SK-N-SH (cell line): ENCODE data around the gene AIPL1. TPM values are rescaled to one million over a fixed set of nuclear protein-coding genes. Genes with fewer than 3 reads are reported as not detected.

Source experiments
- CTCF ChIA-PET: fragments of 300-600, 350-600 bp; formaldehyde crosslinking; extraction: SDS; loops from one replicate; lab custom pipeline; 2021; lab: Yijun Ruan, JAX
- POLR2A ChIA-PET: fragments of 350-600 bp; sonication (Branson Sonifier 250); formaldehyde crosslinking; extraction: SDS; loops from one replicate; lab custom pipeline; 2020; ENCODE audit warnings: antibody characterized with exemption, inconsistent platforms; lab: Yijun Ruan, JAX
- DNase-seq: peaks from one replicate; pipeline ENCODE4 v3.0.0; 2012
- H2AFZ ChIP-seq: fragments of 200-600 bp; sonication (generic); 2 replicates; pipeline ENCODE4 v1.8.1; 2016; ENCODE audit warnings: antibody characterized with exemption, mild to moderate bottlenecking, low read depth
- H3F3A ChIP-seq: fragments of 200-600 bp; sonication (generic); replicated peaks from 2 replicates; pipeline ENCODE3; 2016; ENCODE audit warnings: antibody characterized with exemption, mild to moderate bottlenecking; ENCODE audit not compliant: insufficient read depth
- H3K27ac ChIP-seq, 2 experiments: fragments of 200-500 bp in 1 of 2; fragments of 200-600 bp in 1 of 2; sonication (Bioruptor generic) in 1 of 2; sonication (generic), shearing (Covaris generic) in 1 of 2; 2 replicates each; pipeline versions ENCODE4 v1.5.1 to v1.6.1; 2014 to 2016; ENCODE audit warnings: low read depth in 2 of 2, inconsistent platforms in 1 of 2, low read length in 1 of 2, mild to moderate bottlenecking in 1 of 2, mixed read lengths in 1 of 2
- H3K27me3 ChIP-seq: fragments of 200-600 bp; sonication (generic), shearing (Covaris generic); 2 replicates; pipeline ENCODE4 v1.6.1; 2016; ENCODE audit warnings: mixed run types; ENCODE audit not compliant: insufficient read depth
- H3K36me3 ChIP-seq, 2 experiments: fragments of 200-500 bp in 1 of 2; fragments of 200-600 bp in 1 of 2; sonication (Bioruptor generic) in 1 of 2; sonication (generic) in 1 of 2; replicated peaks in 1 of 2; 2 replicates each; pipeline versions ENCODE3 to v1.5.1; 2014 to 2016; ENCODE audit warnings: low read length in 1 of 2, mild to moderate bottlenecking in 1 of 2; ENCODE audit not compliant: insufficient read depth in 2 of 2, control insufficient read depth in 1 of 2
- H3K4me1 ChIP-seq, 2 experiments: fragments of 200-500 bp in 1 of 2; fragments of 200-600 bp in 1 of 2; sonication (Bioruptor generic) in 1 of 2; sonication (generic), shearing (Covaris generic) in 1 of 2; 2 replicates each; pipeline versions ENCODE4 v1.5.1 to v1.6.1; 2014 to 2016; ENCODE audit warnings: low read depth in 1 of 2, low read length in 1 of 2, mixed run types in 1 of 2; ENCODE audit not compliant: insufficient read depth in 2 of 2, control insufficient read depth in 1 of 2
- H3K4me2 ChIP-seq: fragments of 200-600 bp; sonication (generic), shearing (Covaris generic); 2 replicates; pipeline ENCODE4 v1.6.1; 2017; ENCODE audit warnings: mixed run types
- H3K4me3 ChIP-seq, 2 experiments: fragments of 200-500 bp in 1 of 2; fragments of 200-600 bp in 1 of 2; sonication (Bioruptor generic) in 1 of 2; sonication (generic), shearing (Covaris generic) in 1 of 2; 2 replicates each; pipeline versions ENCODE4 v1.5.1 to v1.8.1; 2014 to 2016; ENCODE audit warnings: low read depth in 2 of 2, inconsistent platforms in 1 of 2, low read length in 1 of 2, mild to moderate bottlenecking in 1 of 2, mixed read lengths in 1 of 2, moderate library complexity in 1 of 2
- H3K79me2 ChIP-seq: fragments of 200-600 bp; sonication (generic); 2 replicates; pipeline ENCODE4 v1.8.1; 2017; ENCODE audit warnings: mild to moderate bottlenecking; ENCODE audit not compliant: insufficient read depth
- H3K9ac ChIP-seq: fragments of 200-600 bp; sonication (generic); 2 replicates; pipeline ENCODE4 v1.6.1; 2017; ENCODE audit warnings: mixed run types
- H3K9me2 ChIP-seq: fragments of 200-600 bp; sonication (generic); 2 replicates; pipeline ENCODE4 v1.6.1; 2017; ENCODE audit warnings: mixed run types
- H3K9me3 ChIP-seq: fragments of 200-600 bp; sonication (generic); 2 replicates; pipeline ENCODE4 v1.6.1; 2017; ENCODE audit warnings: mixed run types, mild to moderate bottlenecking, moderate library complexity
- H4K20me1 ChIP-seq: fragments of 200-600 bp; sonication (generic); 2 replicates; pipeline ENCODE4 v1.6.1; 2017; ENCODE audit warnings: mild to moderate bottlenecking, mixed run types; ENCODE audit not compliant: insufficient read depth
- CTCF ChIP-seq: fragments of 200-600 bp; sonication (generic); IDR thresholded peaks from 2 replicates; pipeline ENCODE4 v1.6.1; 2017; ENCODE audit warnings: antibody characterized with exemption, mild to moderate bottlenecking, moderate library complexity
- EP300 ChIP-seq, 2 experiments: IDR thresholded peaks; 2 replicates each; pipeline versions ENCODE4 v1.4.0 to v1.6.1; 2012; ENCODE audit warnings: borderline replicate concordance in 1 of 2, low read depth in 1 of 2, low read length in 1 of 2
- FOXM1 ChIP-seq: IDR thresholded peaks from 2 replicates; pipeline ENCODE4 v1.4.0; 2012; ENCODE audit warnings: low read depth, mild to moderate bottlenecking
- GABPA ChIP-seq: IDR thresholded peaks from 2 replicates; pipeline ENCODE4 v1.4.0; 2012; ENCODE audit warnings: low read depth, mild to moderate bottlenecking
- NRF1 ChIP-seq: IDR thresholded peaks from 2 replicates; pipeline ENCODE4 v1.6.1; 2012; ENCODE audit warnings: low read depth, mild to moderate bottlenecking, low read length
- POLR2AphosphoS5 ChIP-seq: IDR thresholded peaks from 2 replicates; pipeline ENCODE4 v1.6.1; 2012; ENCODE audit warnings: low read depth, low read length
- RAD21 ChIP-seq: IDR thresholded peaks from 2 replicates; pipeline ENCODE4 v1.6.1; 2012; ENCODE audit warnings: mild to moderate bottlenecking, low read length
- RCOR1 ChIP-seq: fragments of 150-350 bp; IDR thresholded peaks from 2 replicates; pipeline ENCODE4 v1.6.1; 2017; ENCODE audit warnings: antibody characterized with exemption, low read length
- RFX5 ChIP-seq: IDR thresholded peaks from 2 replicates; pipeline ENCODE4 v1.6.1; 2012; ENCODE audit warnings: mild to moderate bottlenecking, improper control_type of control experiment, low read length
- SIN3A ChIP-seq: IDR thresholded peaks from 2 replicates; pipeline ENCODE4 v1.6.1; 2012; ENCODE audit warnings: low read depth, mild to moderate bottlenecking, low read length, moderate library complexity, borderline replicate concordance
- SMC3 ChIP-seq: IDR thresholded peaks from 2 replicates; pipeline ENCODE4 v1.6.1; 2012; ENCODE audit warnings: low read depth, low read length, improper control_type of control experiment
- TCF12 ChIP-seq: IDR thresholded peaks from 2 replicates; pipeline ENCODE4 v1.4.0; 2012
- ZBTB33 ChIP-seq: IDR thresholded peaks from 2 replicates; pipeline ENCODE4 v1.4.0; 2012; ENCODE audit warnings: low read depth, borderline replicate concordance
- WGBS: methylation state at CpG from one replicate; pipeline ENCODE4 v1.1.6; 2017; ENCODE audit warnings: low lambda C conversion rate; 5-methylcytosine and 5-hydroxymethylcytosine counted together
- polyA plus RNA-seq, 3 experiments: library from polyadenylated mRNA; depleted of rRNA; stranded (reverse); fragments of >200 nt; gene quantifications; 2 replicates each; pipeline ENCODE4 v1.2.3, GENCODE V29; 2012
- TF ChIP-seq, protein P1 (sequence below): IDR thresholded peaks from 2 replicates; pipeline ENCODE4; 2012

Gene AIPL1
- polyA plus RNA-seq, 1 of the 3 experiments (the other 2 are of a cell fraction): not detected

DNA sequence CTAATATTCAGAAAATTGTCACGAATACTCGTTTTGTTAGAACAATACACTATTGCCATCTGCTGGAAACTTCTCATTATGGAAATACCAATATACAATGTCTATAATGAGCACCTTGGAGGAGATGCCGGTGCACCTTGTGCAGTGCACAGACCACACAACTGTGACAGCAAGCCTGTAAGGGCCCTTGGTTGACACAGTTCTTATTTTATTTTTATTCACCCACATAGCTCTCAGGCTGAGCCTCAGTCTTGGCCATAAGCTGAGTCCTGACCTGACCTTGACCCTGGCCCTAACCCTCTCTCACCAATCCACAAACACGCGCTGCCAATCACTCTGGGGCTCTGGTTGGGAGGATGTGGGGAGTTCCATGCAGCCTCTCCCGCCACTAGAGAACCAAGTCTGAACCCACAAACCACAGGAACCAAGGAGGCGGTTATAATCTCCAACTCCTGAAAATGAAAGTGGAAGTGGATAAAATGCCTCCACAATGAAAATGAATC, 7.6 kb downstream of the AIPL1 start:
- H3F3A ChIP-seq: no peaks in the 10 kb centered on the region
- no peaks in the 10 kb centered on the region for H4K20me1 ChIP-seq
- H2AFZ ChIP-seq: peak overlapping the region; percentile 18; the same call in 1 of the 2 replicates
- ChIA-PET POLR2A (no interaction called here), CTCF (interaction anchor here (1.9 to 2.1 kb wide), 2 partner anchors 9 to 840 kb away, joined by 7 to 9 read pairs; no protein-coding TSS in a partner anchor)
- TF ChIP-seq CTCF (peak; percentile 36), RAD21 (0 out of 2 replicates have a peak, but pooled peaks have one; percentile 4), GABPA (no peak)
- DNase-seq: no peak
- H3K27me3 ChIP-seq: peaks cover 13% of the 10 kb centered on the region; the same call in 1 of the 2 replicates
- H3K4me1 ChIP-seq: no peaks in the 10 kb centered on the region
- WGBS: 56% methylated on average over 7 of the region's 7 CpGs
- H3K36me3 ChIP-seq: no peaks in the 10 kb centered on the region
- no peak overlapping the region for H3K9ac ChIP-seq
- H3K27ac ChIP-seq: no peak overlapping the region
- no peak overlapping the region for H3K4me3 ChIP-seq
- H3K79me2 ChIP-seq: no peaks in the 10 kb centered on the region
- peaks cover 5% of the 10 kb centered on the region; the same call in 1 of the 2 replicates for H3K9me3 ChIP-seq
- no peaks in the 10 kb centered on the region for H3K9me2 ChIP-seq
- H3K4me2 ChIP-seq: peak overlapping the region; percentile 62

DNA sequence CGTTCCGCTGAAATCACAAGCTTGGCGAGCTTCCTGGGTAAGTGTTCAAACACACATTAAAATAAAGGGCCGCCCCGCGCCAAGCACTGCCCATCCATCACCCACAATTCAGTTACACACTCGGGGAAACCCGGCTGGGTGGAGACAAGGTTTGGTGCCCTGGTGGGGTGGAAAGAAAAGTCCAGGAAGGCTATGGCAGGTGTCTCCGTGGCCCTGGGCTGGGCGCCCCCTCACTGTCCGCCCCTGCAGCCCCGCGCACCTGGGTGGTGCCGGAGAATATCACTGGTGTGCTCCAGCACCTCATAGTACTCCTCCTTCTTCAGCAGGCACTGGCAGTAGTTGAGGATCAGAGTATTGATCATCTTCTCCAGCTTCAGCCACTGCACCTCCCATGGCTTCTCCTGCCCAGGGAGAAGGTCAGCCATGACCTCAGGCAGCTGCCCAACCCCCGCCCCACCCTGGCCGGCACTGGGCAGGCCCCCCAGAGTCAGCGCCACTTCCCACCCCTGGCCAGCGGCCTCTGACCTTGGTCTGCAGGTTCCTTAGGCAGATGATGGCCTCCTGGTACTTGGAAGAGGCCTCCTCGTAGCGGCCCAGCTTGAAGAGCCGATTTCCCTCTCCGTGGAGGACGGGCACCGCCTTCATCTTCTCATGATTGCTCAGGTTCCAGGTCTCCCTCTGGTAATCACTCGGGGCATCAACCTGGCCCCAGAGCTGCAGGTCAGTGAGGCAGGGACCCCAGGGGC, 8.4 kb downstream of the AIPL1 start:
- H3K9ac ChIP-seq: no peak overlapping the region
- H3K36me3 ChIP-seq: no peaks in the 10 kb centered on the region
- 77% methylated on average over 10 of the region's 25 CpGs for WGBS
- ChIA-PET CTCF (interaction anchor here (1.9 to 2.1 kb wide), 2 partner anchors 9 to 839 kb away, joined by 7 to 9 read pairs; no protein-coding TSS in a partner anchor), POLR2A (no interaction called here)
- no peak for TF ChIP-seq FOXM1
- no peak for TF ChIP-seq SIN3A
- no peak for TF ChIP-seq GABPA
- TF ChIP-seq EP300 (IDR thresholded peaks at IDR 0.05; ENCODE audit: borderline replicate concordance in 1 of 2, low read depth in 1 of 2, low read length in 1 of 2): no peak
- TF ChIP-seq ZBTB33: no peak
- no peak for TF ChIP-seq CTCF
- TF ChIP-seq POLR2AphosphoS5: no peak
- TF ChIP-seq SMC3: no peak
- TF ChIP-seq, protein P1, sequence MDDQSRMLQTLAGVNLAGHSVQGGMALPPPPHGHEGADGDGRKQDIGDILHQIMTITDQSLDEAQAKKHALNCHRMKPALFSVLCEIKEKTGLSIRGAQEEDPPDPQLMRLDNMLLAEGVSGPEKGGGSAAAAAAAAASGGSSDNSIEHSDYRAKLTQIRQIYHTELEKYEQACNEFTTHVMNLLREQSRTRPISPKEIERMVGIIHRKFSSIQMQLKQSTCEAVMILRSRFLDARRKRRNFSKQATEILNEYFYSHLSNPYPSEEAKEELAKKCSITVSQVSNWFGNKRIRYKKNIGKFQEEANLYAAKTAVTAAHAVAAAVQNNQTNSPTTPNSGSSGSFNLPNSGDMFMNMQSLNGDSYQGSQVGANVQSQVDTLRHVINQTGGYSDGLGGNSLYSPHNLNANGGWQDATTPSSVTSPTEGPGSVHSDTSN: no peak
- TF ChIP-seq RCOR1: no peak
- TF ChIP-seq RFX5: no peak
- no peak for TF ChIP-seq TCF12
- no peak for TF ChIP-seq NRF1
- no peak overlapping the region for H3K27ac ChIP-seq
- H2AFZ ChIP-seq: no peak overlapping the region
- H3F3A ChIP-seq: no peaks in the 10 kb centered on the region
- no peak for DNase-seq
- no peaks in the 10 kb centered on the region for H3K79me2 ChIP-seq
- H3K4me3 ChIP-seq: no peak overlapping the region
- H3K4me2 ChIP-seq: no peak overlapping the region
- no peaks in the 10 kb centered on the region for H3K4me1 ChIP-seq
- H4K20me1 ChIP-seq: no peaks in the 10 kb centered on the region
- H3K9me2 ChIP-seq: no peaks in the 10 kb centered on the region
- H3K27me3 ChIP-seq: peaks cover 16% of the 10 kb centered on the region
- H3K9me3 ChIP-seq: peaks cover 5% of the 10 kb centered on the region; the same call in 1 of the 2 replicates
